Activated CD4-positive, alpha-beta T cell treated with anti-CD3 and anti-CD28 coated beads, Interleukin-10, Interleukin-2, amounts not matched to agents 100 ng/mL and 50 ng/mL, durations not matched to agents 16 hours and 8 hours (primary cell): ENCODE data around the gene WFIKKN1.
A peak's percentile ranks its signal among the peaks of the same experiment; 100 is the strongest.

Experiments
- DNase-seq: peaks from one replicate; pipeline ENCODE4 v3.0.0-alpha.2; 2020

The WFIKKN1 gene, protein sequence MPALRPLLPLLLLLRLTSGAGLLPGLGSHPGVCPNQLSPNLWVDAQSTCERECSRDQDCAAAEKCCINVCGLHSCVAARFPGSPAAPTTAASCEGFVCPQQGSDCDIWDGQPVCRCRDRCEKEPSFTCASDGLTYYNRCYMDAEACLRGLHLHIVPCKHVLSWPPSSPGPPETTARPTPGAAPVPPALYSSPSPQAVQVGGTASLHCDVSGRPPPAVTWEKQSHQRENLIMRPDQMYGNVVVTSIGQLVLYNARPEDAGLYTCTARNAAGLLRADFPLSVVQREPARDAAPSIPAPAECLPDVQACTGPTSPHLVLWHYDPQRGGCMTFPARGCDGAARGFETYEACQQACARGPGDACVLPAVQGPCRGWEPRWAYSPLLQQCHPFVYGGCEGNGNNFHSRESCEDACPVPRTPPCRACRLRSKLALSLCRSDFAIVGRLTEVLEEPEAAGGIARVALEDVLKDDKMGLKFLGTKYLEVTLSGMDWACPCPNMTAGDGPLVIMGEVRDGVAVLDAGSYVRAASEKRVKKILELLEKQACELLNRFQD

DNA sequence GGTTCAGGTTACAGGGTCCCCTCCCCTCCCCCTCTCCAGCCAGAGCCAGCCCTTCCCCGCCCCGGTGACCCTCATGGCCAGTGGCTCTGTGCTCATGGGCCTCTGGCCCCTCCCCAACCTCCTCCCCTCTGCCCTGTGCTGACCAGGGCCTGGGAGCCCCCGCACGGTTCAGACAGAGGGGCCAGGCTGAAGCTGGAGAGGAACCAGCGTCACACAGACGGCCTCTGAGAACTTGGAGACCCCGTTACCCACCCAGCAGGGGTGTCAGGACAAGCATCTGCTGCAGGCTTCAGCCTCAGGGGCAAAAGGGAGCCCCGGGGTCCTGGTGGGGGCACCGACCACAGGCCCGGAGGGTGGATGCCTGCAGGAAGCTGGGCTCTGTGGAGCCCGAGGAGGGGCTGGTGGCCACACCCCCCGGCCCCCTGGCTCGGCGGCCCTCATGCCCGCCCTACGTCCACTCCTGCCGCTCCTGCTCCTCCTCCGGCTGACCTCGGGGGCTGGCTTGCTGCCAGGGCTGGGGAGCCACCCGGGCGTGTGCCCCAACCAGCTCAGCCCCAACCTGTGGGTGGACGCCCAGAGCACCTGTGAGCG, at the start of gene WFIKKN1:
WFIKKN1 (plus strand) TSS at position 171 of the 591 bp plus-strand sequence; CDS start at position 440, 269 bp downstream.
- DNase-seq, result no peak

DNA sequence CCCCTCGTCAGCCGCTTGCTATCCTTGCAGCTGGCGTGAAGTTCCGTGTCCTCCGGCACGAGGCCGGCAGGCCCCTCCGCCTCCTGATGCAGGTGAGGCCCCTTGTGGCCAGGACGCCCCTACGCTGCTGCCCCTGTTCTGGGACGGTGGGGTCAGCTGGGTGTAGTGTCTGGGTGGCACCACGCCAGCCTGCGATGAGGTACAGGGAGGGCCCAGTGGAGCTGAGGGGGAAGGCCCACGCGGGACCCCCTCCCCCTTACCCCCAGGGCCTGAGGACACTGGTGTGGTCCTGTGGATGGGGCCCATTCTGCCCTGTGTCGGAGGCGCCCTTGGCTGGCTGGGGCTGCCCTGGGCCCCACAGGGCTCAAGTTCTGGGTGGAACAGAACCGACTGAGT, 48.6 kb upstream of the WFIKKN1 start:
- no peak for DNase-seq

DNA sequence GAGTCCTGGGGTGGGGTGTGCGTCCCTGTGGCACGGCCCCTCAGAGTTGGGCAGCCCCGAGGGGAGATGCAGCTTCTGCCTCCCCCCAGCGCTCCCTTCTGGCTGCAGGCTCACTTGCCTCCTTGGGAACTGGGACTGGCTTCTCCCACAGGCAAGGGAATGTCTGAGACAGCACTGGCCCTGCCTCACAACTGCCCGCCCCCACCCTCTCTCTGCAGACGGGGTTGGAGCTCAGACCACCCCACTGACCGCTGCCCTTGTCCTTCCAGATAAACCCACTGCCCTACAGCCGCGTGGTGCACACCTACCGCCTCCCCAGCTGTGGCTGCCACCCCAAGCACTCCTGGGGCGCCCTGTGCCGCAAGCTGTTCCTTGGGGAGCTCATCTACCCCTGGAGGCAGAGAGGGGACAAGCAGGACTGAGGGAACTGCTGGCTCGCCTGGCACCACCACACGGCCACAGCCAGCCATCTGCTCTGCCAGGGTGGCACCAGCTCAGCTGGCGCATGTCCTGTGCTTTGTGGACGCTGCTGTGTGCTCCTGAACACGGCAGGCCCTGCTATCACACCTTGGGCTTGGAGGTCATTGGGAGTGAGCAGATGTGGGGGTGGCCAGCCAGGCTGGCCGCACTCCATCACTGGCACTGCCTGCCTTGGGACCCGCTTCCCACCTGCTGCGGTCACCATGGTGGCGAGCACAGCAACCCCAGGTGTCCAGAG, 48.0 kb upstream of the WFIKKN1 start:
- no peak for DNase-seq

DNA sequence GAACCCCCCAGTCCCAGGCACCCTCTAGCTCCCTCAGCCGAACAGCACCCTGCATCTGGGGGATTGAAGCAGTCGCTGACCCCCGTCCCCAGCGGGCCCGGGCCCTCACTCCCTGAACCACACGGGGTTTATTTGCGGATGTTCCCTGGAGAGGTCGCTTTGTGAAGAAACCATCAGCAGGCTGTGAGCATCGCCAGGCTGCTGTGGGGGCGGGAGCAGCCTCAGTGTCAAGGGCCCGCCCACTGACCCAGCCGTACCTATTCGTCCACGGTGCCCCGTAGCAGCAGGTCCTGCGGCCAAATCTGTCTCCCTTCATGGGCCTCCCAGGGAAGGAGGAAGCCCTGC, 47.3 kb upstream of the WFIKKN1 start:
- no peak for DNase-seq

DNA sequence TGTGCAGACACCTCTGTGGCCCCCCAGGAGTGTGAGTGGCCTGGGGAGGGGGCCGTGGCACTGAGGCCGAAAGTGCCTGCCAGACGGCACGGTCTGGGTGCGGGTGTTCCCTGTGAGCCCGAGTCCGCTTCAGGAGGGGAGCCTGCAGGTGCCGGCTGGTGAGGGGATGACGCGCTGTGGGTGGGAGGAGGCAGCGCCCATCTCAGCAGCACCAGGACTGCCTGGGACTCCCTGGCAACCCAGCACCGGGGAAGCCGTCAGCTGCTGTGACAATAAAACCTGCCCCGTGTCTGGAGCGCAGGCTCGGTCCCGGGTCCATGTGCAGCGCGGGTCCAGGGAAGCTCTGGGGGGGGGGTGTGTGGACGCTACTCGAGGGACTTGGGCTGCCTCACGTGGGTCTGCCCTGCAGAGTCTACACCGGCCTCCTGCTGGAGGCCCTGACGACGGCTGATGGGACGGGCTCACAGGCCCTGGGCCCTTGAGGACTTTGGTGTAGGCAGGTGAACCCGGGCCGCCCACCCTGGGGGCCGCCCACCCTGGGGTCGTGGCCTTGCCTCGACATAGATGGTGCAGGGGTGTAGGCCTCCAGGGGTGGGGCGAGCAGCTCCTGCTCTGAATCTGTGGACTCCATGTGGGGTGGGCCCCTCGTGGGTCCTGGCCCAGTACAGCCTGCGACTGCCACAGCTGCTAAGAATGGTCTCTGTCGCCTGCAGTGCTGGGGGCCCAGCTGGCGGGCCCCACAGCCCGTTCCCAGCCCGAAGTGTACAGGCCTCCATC, 46.8 kb upstream of the WFIKKN1 start:
- no peak for DNase-seq

DNA sequence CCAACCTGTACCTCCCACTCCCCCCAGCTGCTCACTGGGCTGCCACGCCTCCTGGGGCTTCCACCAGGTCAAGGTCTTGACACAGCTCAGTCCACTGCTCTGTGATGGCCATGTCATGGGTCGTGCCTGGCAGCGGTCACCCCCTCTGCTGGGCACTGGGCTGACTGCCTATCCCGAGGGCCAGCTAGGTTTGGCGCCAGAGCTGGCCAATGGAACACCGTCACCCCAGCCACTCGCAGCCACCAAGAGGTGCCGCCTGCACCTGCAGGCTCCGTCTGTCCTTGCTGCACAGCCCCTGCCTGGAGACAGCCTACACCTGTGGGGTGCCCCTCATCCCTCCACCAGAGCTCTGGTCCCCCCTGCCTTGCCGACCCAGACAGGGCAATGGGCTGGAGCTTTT, 45.4 kb upstream of the WFIKKN1 start:
- DNase-seq, result no peak

DNA sequence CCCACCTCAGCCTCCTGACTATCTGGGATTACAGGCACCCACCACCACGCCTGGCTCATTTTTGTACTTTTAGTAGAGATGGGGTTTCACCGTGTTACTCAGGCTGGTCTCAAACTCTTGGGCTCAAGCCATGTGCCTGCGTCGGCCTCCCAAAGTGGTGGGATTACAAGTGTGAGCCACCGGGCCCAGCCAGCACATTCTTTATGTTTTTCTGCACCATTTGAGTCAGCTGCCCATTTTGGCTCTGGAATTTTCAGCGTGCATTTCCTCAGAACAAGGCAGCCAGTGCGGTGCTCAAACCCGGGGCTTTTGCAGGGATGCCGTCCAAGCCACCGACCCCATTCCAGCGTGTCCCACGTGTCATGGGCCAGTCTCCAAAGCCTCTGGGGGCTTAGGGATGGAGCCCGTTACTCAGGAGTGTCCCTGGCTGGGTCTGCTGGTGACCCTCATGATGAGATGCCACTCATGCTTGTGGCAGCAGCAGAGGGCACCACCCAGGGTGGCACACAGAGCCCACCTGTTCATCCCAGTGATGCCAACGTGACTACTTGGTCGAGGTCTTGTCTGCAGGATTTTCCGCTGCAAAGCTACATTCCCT, 44.6 kb upstream of the WFIKKN1 start:
- no peak for DNase-seq

DNA sequence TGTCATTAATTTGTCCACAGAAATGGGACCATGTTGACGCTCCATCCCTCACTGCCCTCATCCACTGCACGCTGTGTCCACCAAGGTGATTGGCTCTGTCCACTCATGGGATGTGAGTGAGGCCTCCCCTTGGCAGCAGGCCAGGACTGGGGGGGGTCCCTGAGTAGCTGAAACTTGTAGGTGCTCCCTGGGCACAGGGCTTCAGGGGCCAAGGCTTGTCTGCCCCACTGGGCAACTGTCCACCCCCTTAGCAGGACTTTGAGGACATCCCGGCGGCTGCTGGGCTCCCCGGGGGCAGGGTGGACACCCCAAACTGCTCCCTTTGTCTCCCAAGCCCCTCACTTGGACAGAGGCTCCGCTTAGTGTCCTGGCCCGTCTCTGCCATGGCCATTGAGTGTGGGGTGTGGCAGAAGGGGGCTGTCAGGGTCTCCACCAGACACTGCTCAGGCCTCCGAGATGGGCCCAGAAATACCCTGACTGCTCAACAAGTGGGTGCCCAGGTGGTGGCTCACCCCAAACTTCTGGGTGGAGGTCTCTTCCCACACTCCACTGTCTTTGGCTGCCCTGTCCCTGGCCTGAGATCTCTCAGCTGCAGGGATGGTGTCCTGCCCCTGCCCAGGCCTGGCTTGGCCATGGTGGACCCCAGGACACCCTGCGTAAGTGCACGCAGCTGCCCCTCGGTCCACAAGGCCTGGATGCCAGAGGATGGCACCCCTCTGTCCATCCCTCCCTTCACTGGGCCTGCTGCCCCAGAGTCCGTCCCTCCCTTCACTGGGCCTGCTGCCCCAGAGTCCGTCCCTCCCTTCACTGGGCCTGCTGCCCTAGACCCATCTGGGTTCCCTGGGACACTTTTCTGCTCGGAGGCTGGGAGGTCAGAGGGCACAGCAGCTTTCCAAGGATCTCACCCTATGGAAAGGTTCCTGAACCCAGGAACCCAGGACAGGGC, 43.9 kb upstream of the WFIKKN1 start:
- no peak for DNase-seq

DNA sequence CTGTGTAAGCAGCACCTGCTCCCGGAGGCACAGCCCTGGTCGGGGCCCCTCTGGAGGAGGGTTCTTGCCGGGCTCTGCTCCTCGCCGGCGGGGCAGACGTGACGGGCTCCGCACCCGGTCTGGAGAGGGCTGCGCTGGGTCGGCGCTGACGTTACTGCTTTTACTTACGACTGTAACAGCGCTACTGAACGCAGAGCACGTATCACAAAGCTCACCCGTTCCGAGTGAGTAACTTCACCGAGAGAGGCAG, 42.2 kb upstream of the WFIKKN1 start:
- peak; percentile 69 for DNase-seq

DNA sequence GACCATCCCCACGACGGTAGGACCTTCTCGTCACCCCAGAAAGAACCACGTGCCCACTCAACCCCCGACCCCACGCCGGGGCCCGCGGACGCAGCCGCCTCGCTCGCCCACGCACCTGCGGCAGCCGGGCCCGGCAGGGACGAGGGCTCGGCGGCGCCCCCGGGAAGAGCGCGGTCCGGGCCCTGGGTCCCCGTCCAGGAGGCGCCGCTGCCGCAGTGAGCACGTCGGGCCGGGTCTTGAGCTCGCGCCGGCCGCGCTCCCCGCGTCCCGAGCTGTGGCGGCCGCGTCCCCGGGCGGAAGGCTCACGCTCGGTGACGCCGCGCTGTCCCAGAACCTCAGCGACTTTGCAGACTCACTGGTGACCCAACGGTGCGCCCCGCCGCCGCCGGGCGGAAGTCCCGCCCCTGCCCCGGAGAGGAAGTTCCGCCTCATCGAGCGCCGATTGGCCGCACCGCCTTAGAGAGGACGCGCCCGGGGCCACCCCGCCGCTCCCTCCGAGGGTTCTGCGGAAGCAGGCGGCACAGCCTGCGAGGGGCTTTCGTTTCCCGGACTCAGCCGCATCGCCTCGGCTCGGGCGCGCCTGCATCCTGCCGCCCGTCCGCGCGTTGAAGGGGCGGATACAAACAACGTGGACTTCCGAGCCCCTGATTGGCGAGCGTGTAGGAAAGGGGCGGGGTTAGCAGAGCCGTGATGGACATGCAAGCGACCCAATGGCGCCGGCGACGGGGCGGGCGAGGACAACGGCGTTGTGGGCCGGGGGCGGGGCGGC, 41.7 kb upstream of the WFIKKN1 start:
- peak; percentile 98 for DNase-seq

DNA sequence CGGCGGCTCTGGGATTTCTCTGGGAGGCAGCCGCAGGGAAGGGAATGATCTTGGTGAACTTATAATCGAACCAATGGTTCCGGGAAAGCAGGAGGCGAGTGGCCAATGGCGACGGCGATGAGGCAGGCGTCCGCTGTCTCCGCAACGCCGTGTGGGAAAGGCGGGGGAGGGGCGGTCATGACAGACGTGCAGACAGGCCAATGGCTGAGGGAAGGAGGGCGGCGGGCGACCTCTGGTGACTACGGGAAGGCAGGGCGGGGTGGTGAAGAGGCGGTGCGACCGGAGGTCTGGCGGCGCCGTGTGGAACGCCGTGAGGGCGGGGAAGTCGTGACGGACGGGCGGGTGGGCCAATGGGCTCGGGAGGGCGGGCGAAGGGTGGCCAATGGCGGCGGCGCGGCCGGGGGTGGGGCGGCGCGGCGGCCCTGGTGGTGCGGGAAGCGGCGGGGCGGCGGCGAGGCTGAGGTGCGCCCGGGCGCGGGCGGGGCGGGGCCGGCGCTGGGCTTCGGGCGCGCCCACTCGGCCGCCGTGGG, 41.1 kb upstream of the WFIKKN1 start, which contains the start of gene RAB40C:
RAB40C (plus strand) TSS at position 409 of the 530 bp plus-strand sequence. CDS start 226 bp downstream, outside the sequence.
- DNase-seq, result peak; percentile 99

DNA sequence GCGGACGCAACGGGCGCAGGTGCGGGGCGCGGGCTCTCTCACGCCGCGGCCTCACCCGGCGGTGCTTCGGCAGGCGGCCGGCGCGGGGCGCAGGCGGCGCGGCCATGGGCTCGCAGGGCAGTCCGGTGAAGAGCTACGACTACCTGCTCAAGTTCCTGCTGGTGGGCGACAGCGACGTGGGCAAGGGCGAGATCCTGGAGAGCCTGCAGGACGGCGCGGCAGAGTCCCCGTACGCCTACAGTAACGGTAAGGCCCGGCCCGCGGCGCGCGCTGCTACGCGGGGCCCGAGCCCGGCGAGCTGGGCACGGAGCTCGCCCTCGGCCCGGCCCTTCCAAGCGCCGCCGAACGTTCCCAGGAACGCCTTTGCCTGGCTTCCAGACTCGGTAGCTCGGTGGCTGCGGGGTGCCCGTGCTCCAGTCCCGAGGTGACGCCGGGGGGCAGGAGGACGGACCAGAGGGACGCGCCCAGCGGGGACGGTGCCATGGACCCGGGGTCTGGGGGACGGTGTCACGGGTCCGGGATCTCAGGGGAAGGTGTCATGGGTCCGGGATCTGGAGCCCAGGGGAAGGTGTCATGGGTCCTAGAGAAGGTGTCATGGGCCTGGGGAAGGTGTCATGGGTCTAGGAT, 40.5 kb upstream of the WFIKKN1 start:
- no peak for DNase-seq

DNA sequence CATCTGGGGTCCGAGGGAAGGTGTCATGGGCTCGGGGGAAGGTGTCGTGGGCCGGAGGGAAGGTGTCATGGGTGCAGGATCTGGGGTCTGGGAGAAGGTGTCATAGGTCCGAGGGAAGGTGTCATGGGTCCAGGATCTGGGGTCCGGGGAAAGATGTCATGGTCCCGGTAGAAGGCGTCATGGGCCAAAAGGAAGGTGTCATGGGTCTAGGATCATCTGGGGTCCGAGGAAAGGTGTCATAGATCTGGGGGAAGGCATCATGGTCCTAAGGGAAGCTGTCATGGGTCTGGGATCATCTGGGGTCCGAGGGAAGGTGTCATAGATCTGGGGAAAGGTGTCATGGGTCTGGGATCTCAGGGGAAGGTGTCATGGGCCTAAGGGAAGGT, 40.0 kb upstream of the WFIKKN1 start:
- no peak for DNase-seq

DNA sequence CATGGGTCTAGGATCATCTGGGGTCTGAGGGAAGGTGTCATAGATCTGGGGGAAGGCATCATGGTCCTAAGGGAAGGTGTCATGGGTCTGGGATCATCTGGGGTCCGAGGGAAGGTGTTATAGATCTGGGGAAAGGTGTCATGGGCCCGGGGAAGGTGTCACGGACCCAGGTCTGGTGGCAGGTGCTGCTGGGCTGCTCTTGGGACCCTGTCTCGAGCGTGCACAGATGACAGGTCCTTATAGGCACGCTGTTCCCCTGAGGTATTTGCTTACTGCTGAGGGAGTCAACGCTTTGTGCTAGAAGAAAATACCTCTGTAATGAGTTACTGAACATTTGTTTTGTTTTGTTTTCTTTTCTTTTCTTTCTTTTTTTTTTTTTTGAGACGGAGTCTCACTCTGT, 39.6 kb upstream of the WFIKKN1 start:
- DNase-seq, result no peak

DNA sequence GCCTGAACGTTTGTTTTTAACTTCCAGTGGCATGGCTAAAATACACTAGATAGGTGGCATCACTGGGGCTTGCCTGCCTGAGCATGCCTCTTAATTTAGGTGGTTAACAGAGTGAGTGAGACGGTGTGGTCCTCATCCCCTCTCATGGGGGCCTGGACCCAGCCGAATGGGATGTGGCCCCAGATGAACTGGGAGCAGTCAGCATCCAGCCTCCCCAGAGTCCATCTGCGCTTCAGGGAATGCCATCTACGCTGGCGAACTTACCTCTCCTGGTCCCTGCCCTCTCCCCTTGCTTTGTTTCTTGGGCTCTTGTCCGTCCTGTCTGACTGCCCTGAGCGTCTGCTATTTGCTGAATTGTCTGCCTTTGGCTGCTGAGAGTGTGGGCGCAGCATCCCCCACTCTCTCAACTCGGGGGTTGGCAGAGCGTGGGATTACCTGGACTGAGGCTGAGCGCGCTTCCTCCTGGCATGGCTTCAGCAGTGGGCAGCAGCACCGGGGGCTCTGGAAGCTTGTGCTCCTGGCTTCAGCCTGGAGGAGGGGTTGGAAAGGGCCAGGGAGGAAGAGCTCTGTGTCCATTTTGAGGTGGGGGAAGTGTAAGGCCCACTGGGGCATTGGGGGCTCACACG, 38.8 kb upstream of the WFIKKN1 start:
- no peak for DNase-seq

DNA sequence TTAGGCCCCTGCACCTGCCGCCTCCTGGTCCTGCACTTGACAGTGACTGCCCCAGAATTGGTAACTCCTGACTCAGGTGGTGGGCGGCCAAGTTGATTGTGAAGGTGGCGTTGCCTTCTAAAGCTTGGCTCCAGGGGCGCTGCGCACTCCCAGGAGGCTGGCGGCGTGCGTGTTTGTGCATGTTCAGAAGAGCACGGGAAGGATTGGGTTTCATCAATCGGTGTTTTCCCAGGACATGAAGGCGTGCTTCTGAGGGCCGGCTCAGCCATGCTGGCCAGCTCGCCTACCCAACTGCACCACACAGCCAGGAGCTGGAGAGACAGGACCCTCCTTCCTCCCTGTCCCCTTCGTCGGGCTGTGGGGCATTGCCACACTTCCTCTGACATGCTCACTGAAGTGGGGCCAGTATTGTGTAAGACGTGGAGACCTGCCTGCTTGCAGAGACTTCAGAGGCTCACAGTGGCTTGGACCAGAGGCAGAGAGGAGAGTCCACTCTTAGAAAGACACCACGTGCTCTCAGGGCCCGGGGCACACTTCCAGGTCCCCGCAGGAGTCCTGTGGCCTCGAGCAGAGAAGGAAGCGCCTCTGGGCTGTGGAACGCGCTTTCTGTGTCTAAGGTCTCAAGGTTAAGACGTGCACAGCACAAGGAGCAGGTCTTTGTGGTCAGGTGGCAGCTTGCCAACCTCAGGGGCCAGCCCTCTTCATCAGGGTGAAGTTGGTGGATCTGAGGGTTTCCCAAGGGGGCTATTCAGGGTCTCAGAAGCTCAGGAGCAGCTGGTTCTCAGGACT, 38.1 kb upstream of the WFIKKN1 start:
- DNase-seq, result no peak

DNA sequence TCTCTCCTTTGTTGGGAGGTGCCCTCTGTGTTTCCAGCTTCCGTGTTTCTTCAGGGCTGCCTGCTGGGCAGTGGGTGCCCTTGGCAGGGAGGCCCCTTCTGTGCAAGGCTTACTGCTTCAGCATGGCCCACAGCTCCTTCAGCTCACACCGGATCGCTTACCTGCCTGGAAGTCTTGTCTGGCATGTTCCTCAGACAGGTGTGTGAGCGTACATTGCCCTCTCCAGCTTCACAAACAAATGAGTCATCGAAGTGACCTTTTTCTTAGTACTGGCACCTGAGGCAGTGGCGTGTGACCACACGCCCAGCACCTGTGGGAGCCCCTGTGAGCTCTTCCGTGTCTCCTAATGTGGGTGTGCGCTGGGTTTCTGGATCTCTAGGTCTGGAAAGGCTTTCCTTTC, 37.4 kb upstream of the WFIKKN1 start:
- no peak for DNase-seq

DNA sequence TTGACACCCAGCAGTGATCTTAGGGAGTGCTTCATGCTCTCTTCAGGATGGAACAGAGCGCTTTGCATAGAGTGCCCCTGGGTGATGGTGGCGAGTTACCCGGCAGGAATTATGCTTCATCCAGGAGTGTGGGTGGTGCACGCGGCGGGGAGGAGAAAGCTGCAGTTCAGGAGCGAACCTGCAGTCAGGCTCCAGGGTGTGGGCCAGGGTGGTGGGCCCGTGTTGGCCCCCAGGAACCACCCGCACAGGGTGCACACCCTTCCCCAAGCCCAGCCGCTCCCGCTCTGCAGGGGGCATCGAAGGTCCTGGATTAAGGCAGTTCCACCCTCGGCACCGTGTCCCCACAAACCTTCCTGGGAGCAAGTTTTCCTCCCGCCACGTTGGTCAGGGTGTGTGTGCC, 37.0 kb upstream of the WFIKKN1 start:
- no peak for DNase-seq

DNA sequence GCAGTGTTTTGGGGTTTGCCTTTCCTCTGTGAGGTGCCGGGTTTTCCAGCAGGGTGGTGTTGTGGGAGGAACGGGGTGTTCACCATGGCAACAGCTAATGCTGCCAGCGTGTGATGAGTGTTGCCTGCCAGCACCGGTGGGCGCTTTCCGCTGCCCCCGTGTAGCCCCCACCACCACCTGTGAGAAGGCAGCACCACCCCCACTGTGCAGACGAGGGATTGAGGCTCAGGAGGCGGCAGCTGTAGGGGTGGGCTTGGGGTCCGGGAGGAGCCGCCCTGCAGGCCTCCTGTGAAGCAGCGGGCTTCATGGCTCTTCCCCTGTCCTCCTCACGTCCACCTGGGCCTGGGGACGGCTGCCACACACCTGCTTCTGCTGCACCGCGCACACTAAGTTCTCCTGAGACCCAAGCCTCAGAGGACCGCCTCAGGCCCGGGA, 35.7 kb upstream of the WFIKKN1 start:
- no peak for DNase-seq
